Keratinocyte (primary cell): ENCODE data around the gene PLXDC1. TPM values are rescaled to one million over a fixed set of nuclear protein-coding genes. Genes with fewer than 3 reads are reported as not detected.

Experiments used
- DNase-seq: peaks from one replicate; pipeline ENCODE4 v3.0.0-alpha.2; 2011; ENCODE audit warnings: low read depth, missing footprints, low spot score
- FAIRE-seq: peaks from 2 replicates; lab custom pipeline; 2011; peaks lifted over from hg19 to GRCh38; lab: Jason Lieb, UNC
- H2AFZ ChIP-seq: 2 replicates; pipeline ENCODE4 v1.6.0; 2012; ENCODE audit warnings: low read length, control low read depth, inconsistent platforms; ENCODE audit not compliant: control insufficient read depth
- H3K27ac ChIP-seq: 2 replicates; pipeline ENCODE4 v1.5.1; 2011; ENCODE audit warnings: low read length; ENCODE audit not compliant: control insufficient read depth, insufficient read depth
- H3K27me3 ChIP-seq: 3 replicates; pipeline ENCODE4 v1.6.0; 2011; ENCODE audit warnings: low read length; ENCODE audit not compliant: control insufficient read depth, insufficient read depth; ENCODE audit errors: extremely low read depth
- H3K36me3 ChIP-seq, 2 experiments: 2 replicates in 1 of 2; 3 replicates in 1 of 2; pipeline ENCODE4 v1.5.1; 2011; ENCODE audit warnings: low read length in 2 of 2, mild to moderate bottlenecking in 1 of 2; ENCODE audit not compliant: control insufficient read depth in 2 of 2, insufficient read depth in 2 of 2; ENCODE audit errors: extremely low read depth in 1 of 2
- H3K4me1 ChIP-seq: 3 replicates; pipeline ENCODE4 v1.5.1; 2011; ENCODE audit warnings: low read length; ENCODE audit not compliant: control insufficient read depth, insufficient read depth; ENCODE audit errors: extremely low read depth
- H3K4me2 ChIP-seq: 3 replicates; pipeline ENCODE4 v1.6.0; 2011; ENCODE audit warnings: low read depth, low read length; ENCODE audit not compliant: control insufficient read depth, insufficient read depth; ENCODE audit errors: extremely low read depth
- H3K4me3 ChIP-seq, 3 experiments: fragments of 200-600 bp in 1 of 3; sonication (generic) in 1 of 3; 2 replicates in 2 of 3; 3 replicates in 1 of 3; pipeline ENCODE4 v1.5.1; 2011 to 2016; ENCODE audit warnings: low read length in 3 of 3, mild to moderate bottlenecking in 3 of 3, control low read depth in 2 of 3, inconsistent platforms in 1 of 3, low read depth in 1 of 3, mixed read lengths in 1 of 3, mixed run types in 1 of 3, moderate library complexity in 1 of 3; ENCODE audit not compliant: control insufficient read depth in 2 of 3, insufficient read depth in 2 of 3; ENCODE audit errors: extremely low read depth in 1 of 3
- H3K79me2 ChIP-seq: 2 replicates; pipeline ENCODE4 v1.6.0; 2012; ENCODE audit warnings: low read length; ENCODE audit not compliant: control insufficient read depth, insufficient read depth
- H3K9ac ChIP-seq: 3 replicates; pipeline ENCODE4 v1.6.0; 2011; ENCODE audit warnings: low read length; ENCODE audit not compliant: control insufficient read depth, insufficient read depth; ENCODE audit errors: extremely low read depth
- H3K9me1 ChIP-seq: 3 replicates; pipeline ENCODE4 v1.6.0; 2011; ENCODE audit warnings: low read length; ENCODE audit not compliant: control insufficient read depth, insufficient read depth; ENCODE audit errors: extremely low read depth
- H3K9me3 ChIP-seq: 2 replicates; pipeline ENCODE4 v1.5.1; 2012; ENCODE audit warnings: low read depth, low read length; ENCODE audit not compliant: control insufficient read depth
- H4K20me1 ChIP-seq: 3 replicates; pipeline ENCODE4 v1.6.0; 2011; ENCODE audit warnings: low read length; ENCODE audit not compliant: control insufficient read depth, insufficient read depth; ENCODE audit errors: extremely low read depth
- CTCF ChIP-seq, 3 experiments: IDR thresholded peaks in 1 of 3; conservative IDR thresholded peaks in 1 of 3; optimal IDR thresholded peaks in 1 of 3; 2 replicates in 2 of 3; 3 replicates in 1 of 3; pipeline versions ENCODE3 to v1.5.1; 2011; ENCODE audit warnings: low read length in 3 of 3, mild to moderate bottlenecking in 3 of 3, moderate library complexity in 2 of 3, control low read depth in 1 of 3, inconsistent platforms in 1 of 3; ENCODE audit not compliant: insufficient read depth in 2 of 3; ENCODE audit errors: extremely low read depth in 1 of 3
- EZH2 ChIP-seq: IDR thresholded peaks from one replicate; pipeline ENCODE4 v1.6.1; 2012; ENCODE audit warnings: inconsistent platforms, mild to moderate bottlenecking, low read length, moderate library complexity
- dilution Hi-C: fragments of 300-500 bp; cut with MboI; formaldehyde crosslinking; loops from one replicate; pipeline ENCODE4 v1.7.0; 2020; ENCODE audit warnings: low sequenced_read_pairs; ENCODE audit not compliant: extremely low pct_ligation_motif_present
- polyA plus RNA-seq, 5 experiments: library from polyadenylated mRNA; depleted of rRNA in 3 of 5; stranded (reverse) in 3 of 5; stranded (forward) in 1 of 5; unstranded in 1 of 5; fragments of >200 nt; gene quantifications; 1 replicate in 1 of 5; 2 replicates in 3 of 5; 3 replicates in 1 of 5; pipeline versions ENCODE4 v1.2.1 to v1.2.3, GENCODE V29; 2011 to 2012; ENCODE audit warnings: missing spikeins in 2 of 5, low read depth in 1 of 5, low replicate concordance in 1 of 5

PLXDC1 gene
- polyA plus RNA-seq, 1 donor (not counting 4 experiments of a cell fraction or from before 2014, with no cell fraction given) = 0.35 TPM

- H3K4me2 ChIP-seq = no peak overlapping the region
- H3K4me3 ChIP-seq = no peak overlapping the region
- dilution Hi-C loops = no loop called here
- no peak overlapping the region for H3K27ac ChIP-seq
- FAIRE-seq (no peak), DNase-seq (no peak)
- H3K27me3 ChIP-seq = peaks cover 30% of the 10 kb centered on the region
- H2AFZ ChIP-seq = no peak overlapping the region
- H3K4me1 ChIP-seq = peaks cover 23% of the 10 kb centered on the region
- H3K9ac ChIP-seq = no peak overlapping the region
- no peaks in the 10 kb centered on the region for H3K9me1 ChIP-seq
- no peaks in the 10 kb centered on the region for H3K9me3 ChIP-seq
- H4K20me1 ChIP-seq = no peaks in the 10 kb centered on the region
- TF ChIP-seq EZH2 (no peak), CTCF (optimal IDR thresholded peaks at IDR 0.05 in 1 of 3, IDR thresholded peaks at IDR 0.05 in 1 of 3, conservative IDR thresholded peaks at IDR 0.05 in 1 of 3; ENCODE audit: extremely low read depth in 1 of 3, insufficient read depth in 2 of 3, low read length in 3 of 3) (no peak)
- H3K36me3 ChIP-seq = no peaks in the 10 kb centered on the region
- no peaks in the 10 kb centered on the region for H3K79me2 ChIP-seq
Measured at GRCh38 chr17:39147221-39148185, 3.9 kb downstream of the PLXDC1 start.

DNA sequence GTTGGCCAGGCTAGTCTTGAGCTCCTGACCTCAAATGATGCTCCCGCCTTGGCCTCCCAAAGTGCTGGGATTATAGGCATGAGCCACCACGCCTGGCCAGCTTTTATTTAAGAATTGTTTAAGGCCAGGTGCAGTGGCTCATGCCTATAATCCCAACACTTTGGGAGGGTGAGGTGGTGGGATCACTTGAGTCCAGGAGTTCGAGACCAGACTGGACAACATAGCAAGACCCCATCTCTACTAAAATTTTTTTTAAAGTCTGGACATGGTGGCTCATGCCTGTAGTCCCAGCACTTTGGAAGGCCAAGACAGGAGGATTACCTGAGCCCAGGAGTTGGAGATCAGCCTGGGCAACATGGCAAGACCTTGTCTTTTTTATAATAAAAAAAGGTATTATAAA lies 5.2 kb downstream of the PLXDC1 start:
- Histone ChIP-seq H3K4me3 (no peak overlapping the region), H2AFZ (no peak overlapping the region), H4K20me1 (no peaks in the 10 kb centered on the region), H3K9me1 (no peaks in the 10 kb centered on the region), H3K27ac (no peak overlapping the region), H3K4me2 (no peak overlapping the region), H3K9ac (no peak overlapping the region), H3K36me3 (no peaks in the 10 kb centered on the region), H3K27me3 (peaks cover 24% of the 10 kb centered on the region), H3K4me1 (peaks cover 15% of the 10 kb centered on the region), H3K79me2 (no peaks in the 10 kb centered on the region), H3K9me3 (no peaks in the 10 kb centered on the region)
- DNase-seq = no peak
- no peak for FAIRE-seq
- TF ChIP-seq EZH2 = no peak
- no peak for TF ChIP-seq CTCF (optimal IDR thresholded peaks at IDR 0.05 in 1 of 3, IDR thresholded peaks at IDR 0.05 in 1 of 3, conservative IDR thresholded peaks at IDR 0.05 in 1 of 3; ENCODE audit: extremely low read depth in 1 of 3, insufficient read depth in 2 of 3, low read length in 3 of 3)
- dilution Hi-C loops = no loop called here
